CD4-positive, alpha-beta T cell treated with Interleukin-10 for 1 hour (primary cell): ENCODE data around the gene DKK3.

Source experiments
- DNase-seq: peaks from one replicate; pipeline ENCODE4 v3.0.0-alpha.2; 2020

DKK3 gene

DNA sequence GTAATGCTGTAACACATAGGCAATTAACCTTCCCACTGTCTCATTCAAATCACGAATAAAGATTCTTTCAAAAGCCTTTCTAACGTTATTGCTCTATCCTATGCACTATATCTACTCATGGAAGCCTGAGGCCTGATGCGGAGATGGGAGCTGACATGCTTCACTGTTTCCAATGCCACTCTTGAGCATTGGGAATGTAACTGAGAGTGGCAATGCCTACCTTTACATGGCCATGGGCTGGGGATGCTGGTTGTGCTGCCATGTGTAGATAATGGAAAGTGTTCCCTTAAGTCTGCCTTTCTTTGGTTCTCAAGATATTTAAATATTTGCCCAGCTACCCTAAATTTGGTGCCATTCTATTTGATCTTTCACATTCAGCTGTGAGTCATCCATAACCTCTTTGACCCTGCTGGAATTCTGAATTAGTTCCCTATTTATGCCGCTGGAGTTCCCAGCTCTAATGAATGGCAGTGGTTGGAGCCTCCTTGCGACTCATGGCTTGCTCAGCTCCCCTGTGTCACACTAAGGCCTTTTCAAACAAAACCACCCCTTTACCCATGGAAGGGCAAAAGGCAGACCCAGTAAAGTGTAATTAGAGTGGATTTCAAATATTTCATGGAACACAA is 21.4 kb upstream of the DKK3 start:
- DNase-seq, result no peak

DNA sequence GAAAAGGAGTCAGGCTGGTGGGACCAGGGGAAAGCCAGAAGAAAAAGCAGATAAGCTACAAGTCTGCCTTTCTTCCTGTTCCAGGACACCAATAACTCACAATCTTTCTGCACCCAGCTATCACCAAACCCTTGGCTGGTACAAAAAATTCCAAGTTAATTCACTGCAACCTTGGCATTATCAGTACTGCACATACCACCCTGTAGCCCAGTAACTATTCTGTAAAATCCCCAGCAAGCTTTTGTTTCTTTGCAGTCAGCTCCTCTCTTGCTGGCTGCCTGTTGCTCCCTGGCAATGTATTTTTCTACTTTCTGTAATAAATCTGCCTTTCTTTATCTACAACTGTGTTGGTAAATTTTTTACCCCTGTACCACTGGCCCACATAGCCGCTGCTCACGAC is 20.7 kb upstream of the DKK3 start:
- DNase-seq, result no peak

DNA sequence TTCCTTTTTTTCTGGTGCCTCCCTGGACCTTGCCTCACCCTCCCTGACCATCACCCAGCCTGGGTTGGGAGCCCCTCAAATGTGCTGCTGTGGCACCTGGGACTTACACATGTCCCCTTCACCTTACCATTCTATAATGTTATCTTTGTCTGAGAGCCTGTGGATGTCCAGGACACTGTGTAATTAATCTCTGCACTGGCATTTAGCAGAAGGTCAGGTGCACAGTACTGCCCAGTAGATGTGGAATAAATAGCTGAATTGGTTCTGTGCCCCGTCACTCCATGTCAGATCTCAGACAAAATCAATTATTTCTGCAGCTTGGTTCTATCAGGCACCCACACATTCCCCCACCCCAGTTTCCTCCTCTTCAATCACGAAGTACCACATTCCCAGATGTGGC is 19.9 kb upstream of the DKK3 start:
- DNase-seq, result no peak

DNA sequence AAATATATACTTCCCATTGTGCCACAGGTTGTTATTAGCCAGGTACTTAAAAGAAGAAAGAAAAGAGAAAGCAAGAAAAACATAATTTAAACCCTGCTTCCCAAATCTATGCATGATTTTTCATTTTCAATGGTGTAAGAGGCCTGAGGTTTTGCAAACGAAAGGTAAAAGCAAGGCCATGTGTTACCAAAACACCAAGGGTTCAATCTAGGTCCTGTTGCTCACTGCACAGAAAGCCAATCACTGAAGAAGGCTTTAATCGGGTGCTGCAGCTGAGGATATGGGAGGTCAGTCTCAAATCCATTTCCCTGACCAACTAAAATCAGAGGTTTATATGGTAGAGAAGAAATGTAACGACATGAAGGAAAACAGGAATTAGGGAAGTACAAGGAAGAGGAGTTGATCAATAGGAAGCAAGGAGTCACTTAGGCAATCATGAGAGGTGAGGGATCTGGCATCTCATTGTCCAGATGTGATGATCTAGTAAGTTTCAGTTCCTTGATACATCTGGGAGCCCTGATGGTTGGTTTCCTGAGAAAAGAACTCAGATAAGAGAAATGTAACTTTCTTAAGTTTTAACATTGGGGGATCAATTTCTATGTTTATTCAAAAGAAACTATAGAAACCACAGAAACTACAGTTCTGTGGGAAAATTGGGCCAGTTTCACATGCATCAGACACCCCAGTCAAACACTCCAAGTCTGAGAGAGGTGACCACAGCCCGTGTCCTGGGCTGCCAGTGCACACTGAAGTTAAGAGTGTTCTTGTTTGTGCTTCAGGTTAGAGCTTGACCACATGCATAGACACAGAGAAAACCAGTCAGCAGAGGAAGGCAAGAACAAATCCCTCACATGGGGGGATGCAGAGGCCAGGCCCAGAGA is 18.1 kb upstream of the DKK3 start:
- DNase-seq, result no peak

DNA sequence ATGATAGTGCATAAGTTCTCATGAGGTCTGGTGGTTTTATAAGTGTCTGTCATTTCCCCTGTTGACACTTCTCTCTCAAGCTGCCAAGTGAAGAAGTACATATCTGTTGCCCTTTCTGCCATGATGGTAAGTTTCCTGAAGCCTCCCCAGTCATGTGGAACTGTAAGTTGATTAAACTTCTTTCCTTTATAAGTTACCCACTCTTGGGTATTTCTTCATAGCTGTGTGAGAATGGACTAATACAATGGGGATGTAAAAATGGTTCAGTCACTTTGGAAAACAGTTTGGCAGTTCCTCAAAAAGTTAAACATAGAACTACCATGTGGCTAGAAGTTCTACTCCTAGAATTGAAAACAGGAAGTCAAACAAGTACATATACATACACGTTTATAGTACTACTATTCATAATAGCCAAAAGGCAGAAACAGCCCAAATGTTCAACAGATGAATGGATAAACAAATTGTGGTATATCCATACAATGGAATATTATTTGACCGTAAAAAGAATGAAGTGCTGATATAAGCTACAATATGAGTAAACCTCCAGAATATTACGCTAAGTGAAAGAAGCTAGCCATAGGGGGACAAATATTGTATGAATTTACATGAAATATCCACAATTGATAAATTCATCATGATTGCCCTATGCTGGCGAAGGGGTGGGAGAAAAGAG is 16.0 kb upstream of the DKK3 start:
- no peak for DNase-seq

- DNase-seq, result no peak
Measured at GRCh38 chr11:12023015-12023414, 14.6 kb upstream of the DKK3 start.

GRCh38 chr11:12020546-12020945 is 12.1 kb upstream of the DKK3 start:
- DNase-seq, result no peak

- DNase-seq, result no peak
Measured at GRCh38 chr11:12019866-12020416, 11.5 kb upstream of the DKK3 start.

DNA sequence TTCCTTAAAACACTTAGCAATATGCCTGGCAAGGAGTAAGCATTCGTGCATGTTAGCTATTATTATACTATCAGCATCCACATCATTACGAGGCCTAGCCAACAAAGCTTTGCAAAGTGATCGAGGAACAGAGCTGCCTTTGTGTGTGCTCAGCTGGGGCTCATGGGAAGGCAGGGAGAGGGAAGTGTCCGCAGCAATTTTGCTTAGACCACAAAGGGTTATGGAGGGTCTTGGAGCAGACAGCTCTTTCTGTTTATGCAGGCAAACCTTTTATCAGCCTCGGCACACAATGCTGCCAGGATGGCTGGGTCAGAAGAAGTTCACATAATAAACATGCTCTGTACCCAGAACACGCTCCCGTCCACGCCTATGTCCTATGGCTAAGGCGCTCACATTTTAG is 10.9 kb upstream of the DKK3 start:
- DNase-seq, result no peak

DNA sequence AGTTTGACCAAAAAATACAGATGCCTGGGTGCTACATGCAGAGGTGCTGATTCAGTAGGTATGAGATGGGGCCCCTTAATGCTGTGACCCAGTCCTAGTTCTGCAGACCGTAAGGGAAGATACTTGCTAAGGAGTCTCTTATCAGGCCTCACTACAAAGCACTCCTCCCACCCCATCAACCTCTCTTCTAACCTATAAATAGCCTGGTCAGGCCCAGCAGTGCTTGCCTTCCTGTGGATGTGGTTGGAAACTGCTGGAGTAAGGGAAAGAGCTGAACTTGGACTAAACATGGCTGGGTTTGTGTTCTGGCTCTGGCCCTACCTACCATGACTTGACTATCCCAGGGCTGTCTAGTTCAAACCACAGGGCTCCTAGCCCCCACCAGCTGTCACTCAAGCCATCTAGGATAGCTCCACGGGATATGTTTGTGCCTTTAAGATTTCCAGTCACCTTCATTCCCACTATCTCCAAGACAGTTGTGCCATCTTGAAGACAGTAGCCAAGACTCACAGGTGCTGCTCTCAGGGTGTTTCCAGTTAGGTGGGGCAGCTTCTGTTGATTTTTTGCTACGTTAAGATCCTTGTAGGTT is 9.5 kb upstream of the DKK3 start:
- DNase-seq, result no peak

DNA sequence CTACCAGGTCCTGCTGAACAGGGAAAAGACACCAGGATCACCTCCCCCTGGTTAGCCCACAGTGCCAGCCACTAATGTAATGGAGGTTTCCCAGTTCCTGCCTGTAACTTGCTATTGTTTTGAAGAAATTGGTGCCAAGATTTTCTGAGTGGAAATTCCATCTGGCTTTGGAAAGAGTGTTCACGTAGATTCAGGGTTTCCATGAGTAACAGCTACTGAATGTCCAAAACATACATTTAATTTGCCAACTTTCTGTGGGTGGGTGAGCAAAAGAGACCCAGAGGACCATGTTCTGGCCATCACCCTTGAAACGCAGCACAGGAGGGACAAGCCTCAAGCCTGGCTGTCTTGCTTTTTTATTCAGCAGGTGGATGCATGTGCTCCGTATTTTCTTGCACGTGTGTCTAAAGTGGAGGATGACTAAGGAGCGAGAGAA is 8.8 kb upstream of the DKK3 start:
- no peak for DNase-seq

GRCh38 chr11:12016246-12016645 is 7.8 kb upstream of the DKK3 start:
- no peak for DNase-seq

DNA sequence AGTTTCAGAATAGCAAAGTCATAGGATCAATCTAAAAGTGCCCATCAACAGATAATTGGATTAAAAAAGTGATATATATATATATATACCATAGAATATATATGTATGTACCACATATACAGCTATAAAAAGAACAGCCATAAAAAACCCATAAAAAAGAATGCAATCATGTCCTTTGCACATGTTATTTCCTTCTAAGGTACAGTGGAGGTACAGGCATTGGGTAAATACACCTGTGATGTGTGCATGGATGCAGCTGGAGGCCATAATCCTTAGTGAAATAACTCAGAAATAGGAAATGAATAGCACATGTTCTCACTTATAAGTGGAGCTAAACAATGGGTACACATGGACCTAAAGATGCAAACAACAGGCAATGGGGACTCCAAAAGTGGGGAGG is 7.1 kb upstream of the DKK3 start:
- DNase-seq, result no peak

DNA sequence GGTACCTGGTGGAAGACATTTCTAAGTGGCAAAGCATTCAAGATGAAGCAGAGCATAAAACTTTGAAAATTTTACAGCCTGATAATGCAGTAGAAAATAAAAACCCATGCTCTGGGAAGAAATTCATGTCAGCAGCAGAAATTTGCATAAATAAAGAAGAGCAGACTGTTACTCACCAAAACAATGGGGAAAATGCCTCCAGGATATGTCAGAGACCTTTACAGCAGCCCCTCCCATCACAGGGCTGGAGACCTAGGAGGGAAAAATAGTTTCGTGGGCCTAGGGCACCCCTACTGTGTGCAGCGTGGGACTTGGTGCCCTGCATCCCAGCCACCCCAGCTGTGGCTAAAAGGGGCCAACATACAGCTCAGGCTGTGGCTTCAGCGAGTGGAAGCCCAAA is 5.4 kb upstream of the DKK3 start:
- no peak for DNase-seq

DNA sequence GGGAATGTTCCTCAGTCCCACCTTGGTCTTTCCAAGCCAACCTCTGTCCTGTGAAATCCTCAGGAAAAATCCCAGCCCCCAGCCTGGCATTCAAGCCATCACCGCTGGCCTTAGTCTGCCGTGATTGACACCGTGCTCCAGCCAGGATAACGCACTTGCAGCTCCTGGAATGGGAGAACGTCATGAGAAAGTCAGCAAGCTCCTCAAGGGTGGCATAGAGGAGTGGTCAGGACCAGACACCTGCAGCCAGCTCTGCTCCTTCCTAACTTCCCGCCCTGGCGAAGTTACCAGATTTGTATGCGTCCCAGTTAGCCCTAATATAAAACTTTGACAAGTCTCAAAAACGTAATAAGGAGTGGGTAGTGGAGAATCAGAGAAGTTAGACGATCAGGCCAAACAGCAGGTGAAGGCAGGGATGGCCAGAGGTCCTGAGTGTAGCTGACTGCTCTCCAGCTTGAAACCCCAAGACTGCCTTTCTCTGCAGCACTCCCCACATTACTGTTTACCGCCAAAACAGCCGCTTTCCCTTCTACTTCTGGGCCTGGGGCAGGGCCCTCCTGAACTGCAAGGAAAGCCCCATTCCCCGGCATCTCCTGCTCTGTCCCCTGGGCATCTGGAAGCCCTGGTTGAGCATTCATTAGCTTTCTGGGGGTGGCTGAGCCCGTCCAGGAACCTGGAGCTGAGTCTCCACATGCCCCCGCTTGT is 1.3 kb upstream of the DKK3 start:
- no peak for DNase-seq

GRCh38 chr11:12008790-12009616 is 577 bp upstream of the DKK3 start:
- DNase-seq, result no peak

- no peak for DNase-seq
Measured at GRCh38 chr11:12007230-12007593, 1.2 kb downstream of the DKK3 start.

- DNase-seq, result no peak
Measured at GRCh38 chr11:12006552-12007229, 1.7 kb downstream of the DKK3 start.

DNA sequence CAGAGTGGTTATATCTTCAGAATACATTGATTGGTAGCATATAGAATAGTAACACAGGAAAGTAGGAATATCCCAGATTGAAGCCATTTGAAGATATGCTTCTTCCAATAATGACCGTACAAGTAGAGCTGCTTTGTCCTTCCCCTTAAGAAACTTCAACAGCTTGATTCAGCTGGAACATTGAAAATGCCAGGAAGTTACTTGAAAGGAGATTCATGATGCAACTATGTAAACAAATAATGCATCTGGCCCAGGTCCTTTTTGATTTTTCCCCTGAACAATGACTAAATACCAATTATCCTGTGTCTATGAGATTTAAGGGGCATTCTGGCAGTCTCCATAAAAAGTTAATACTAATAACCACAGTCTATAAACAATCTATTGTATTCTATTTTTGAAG is 3.0 kb downstream of the DKK3 start:
- DNase-seq, result no peak

DNA sequence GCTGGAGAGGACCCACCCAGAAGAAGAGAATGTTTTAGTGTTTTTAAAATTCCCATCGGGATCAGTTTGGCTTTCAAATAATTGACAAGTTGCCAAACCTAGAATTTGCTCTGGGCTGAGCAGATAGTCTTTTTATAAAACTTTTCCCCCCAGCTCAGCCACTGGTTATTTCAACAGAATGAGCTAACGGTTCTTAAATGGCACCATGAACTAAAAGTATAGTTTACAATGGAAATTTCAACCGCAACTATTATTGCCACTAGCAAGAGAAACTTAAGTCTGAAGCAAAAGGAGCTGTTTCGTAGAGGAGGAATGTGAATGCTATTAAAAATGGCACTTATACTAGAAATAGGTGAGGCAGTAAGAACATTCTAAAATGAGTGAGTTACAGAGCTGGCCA is 3.4 kb downstream of the DKK3 start:
- no peak for DNase-seq

GRCh38 chr11:12003815-12004214 is 4.6 kb downstream of the DKK3 start:
- no peak for DNase-seq
